Trophoblast cell (in vitro differentiated cells and primary cell): ENCODE results near the gene EID1.
A peak's percentile ranks its signal among the peaks of the same experiment; 100 is the strongest.

Experiments
- DNase-seq, 2 donors: peaks; one replicate each; pipeline ENCODE4 v3.0.0-alpha.2; 2016
- H2AFZ ChIP-seq: 2 replicates; pipeline ENCODE4 v1.6.1; 2013; ENCODE audit warnings: low read length, moderate library complexity, mild to moderate bottlenecking; ENCODE audit not compliant: insufficient read depth, poor library complexity
- H2AK5ac ChIP-seq: 2 replicates; pipeline ENCODE4 v1.6.1; 2013; ENCODE audit warnings: mild to moderate bottlenecking, low read length
- H2BK120ac ChIP-seq: 2 replicates; pipeline ENCODE4 v1.6.1; 2013; ENCODE audit warnings: low read length, mild to moderate bottlenecking, moderate library complexity; ENCODE audit not compliant: insufficient read depth, poor library complexity
- H2BK12ac ChIP-seq: 2 replicates; pipeline ENCODE4 v1.6.1; 2013; ENCODE audit warnings: mild to moderate bottlenecking, low read length, moderate library complexity
- H2BK5ac ChIP-seq: 2 replicates; pipeline ENCODE4 v1.6.1; 2013; ENCODE audit warnings: low read length, low read depth, moderate library complexity, mild to moderate bottlenecking; ENCODE audit not compliant: poor library complexity
- H3K14ac ChIP-seq: 2 replicates; pipeline ENCODE4 v1.6.1; 2013; ENCODE audit warnings: mild to moderate bottlenecking, low read length
- H3K18ac ChIP-seq: 2 replicates; pipeline ENCODE4 v1.6.1; 2013; ENCODE audit warnings: mild to moderate bottlenecking, low read length
- H3K23ac ChIP-seq: 2 replicates; pipeline ENCODE4 v1.6.1; 2013; ENCODE audit warnings: low read length
- H3K27ac ChIP-seq: 2 replicates; pipeline ENCODE4 v1.5.1; 2013; ENCODE audit warnings: low read depth, mild to moderate bottlenecking, inconsistent platforms, low read length, moderate library complexity
- H3K27me3 ChIP-seq: 2 replicates; pipeline ENCODE4 v1.6.1; 2013; ENCODE audit warnings: inconsistent platforms, mild to moderate bottlenecking, low read length, moderate library complexity; ENCODE audit not compliant: insufficient read depth
- H3K36me3 ChIP-seq, 2 experiments: 1 replicate in 1 of 2; 2 replicates in 1 of 2; pipeline ENCODE4 v1.6.1; 2013; ENCODE audit warnings: low read length in 2 of 2, mild to moderate bottlenecking in 2 of 2, moderate library complexity in 1 of 2; ENCODE audit not compliant: insufficient read depth in 2 of 2, control insufficient read depth in 1 of 2
- H3K4ac ChIP-seq: 2 replicates; pipeline ENCODE4 v1.6.1; 2013; ENCODE audit warnings: low read depth, mild to moderate bottlenecking, low read length, moderate library complexity
- H3K4me1 ChIP-seq, 2 experiments: 1 replicate in 1 of 2; 2 replicates in 1 of 2; pipeline ENCODE4 v1.6.1; 2013; ENCODE audit warnings: low read length in 2 of 2, mild to moderate bottlenecking in 2 of 2, moderate library complexity in 1 of 2; ENCODE audit not compliant: insufficient read depth in 2 of 2, control insufficient read depth in 1 of 2
- H3K4me2 ChIP-seq: 2 replicates; pipeline ENCODE4 v1.6.1; 2013; ENCODE audit warnings: inconsistent platforms, mild to moderate bottlenecking, low read length, moderate library complexity
- H3K4me3 ChIP-seq: 2 replicates; pipeline ENCODE4 v1.5.1; 2013; ENCODE audit warnings: mild to moderate bottlenecking, low read depth, low read length, inconsistent platforms
- H3K79me1 ChIP-seq: one replicate; pipeline ENCODE4 v1.6.1; 2013; ENCODE audit warnings: low read length
- H3K79me2 ChIP-seq: 2 replicates; pipeline ENCODE4 v1.6.1; 2013; ENCODE audit warnings: low read length, mild to moderate bottlenecking; ENCODE audit not compliant: control insufficient read depth, insufficient read depth, poor library complexity
- H3K9ac ChIP-seq: 2 replicates; pipeline ENCODE4 v1.6.1; 2013; ENCODE audit warnings: mild to moderate bottlenecking, low read length
- H3K9me3 ChIP-seq: 2 replicates; pipeline ENCODE4 v1.6.1; 2013; ENCODE audit warnings: low read depth, mild to moderate bottlenecking, control low read depth, inconsistent platforms, low read length; ENCODE audit not compliant: insufficient read depth
- H4K12ac ChIP-seq: 2 replicates; pipeline ENCODE4 v1.6.1; 2013; ENCODE audit warnings: low read depth, mild to moderate bottlenecking, low read length, moderate library complexity
- H4K8ac ChIP-seq: 2 replicates; pipeline ENCODE4 v1.6.1; 2013; ENCODE audit warnings: low read depth, mild to moderate bottlenecking, low read length, moderate library complexity
- H4K91ac ChIP-seq: one replicate; pipeline ENCODE4 v1.6.1; 2013; ENCODE audit warnings: low read depth, mild to moderate bottlenecking, low read length, moderate library complexity
- WGBS: extraction: QIAGEN DNeasy Blood & Tissue Kit; methylation state at CpG from one replicate; pipeline ENCODE4 v1.1.7; 2013; ENCODE audit warnings: missing lambda C conversion rate; ENCODE audit not compliant: insufficient read length, insufficient coverage; ENCODE audit errors: extremely low coverage; 5-methylcytosine and 5-hydroxymethylcytosine counted together

Gene EID1

GRCh38 chr15:48914717-48915116, 36.8 kb downstream of the EID1 start:
- no peak overlapping the region for H4K8ac ChIP-seq
- no peak overlapping the region for H3K18ac ChIP-seq
- no peak overlapping the region for H3K4me3 ChIP-seq
- H3K27ac ChIP-seq: no peak overlapping the region
- H3K4me1 ChIP-seq: no peaks in the 10 kb centered on the region
- H3K27me3 ChIP-seq: no peaks in the 10 kb centered on the region
- no peaks in the 10 kb centered on the region for H3K36me3 ChIP-seq
- whole genome bisulfite sequencing: no CpG with 5 or more reads among the region's 3 CpGs
- H3K9me3 ChIP-seq: no peaks in the 10 kb centered on the region
- no peak overlapping the region for H4K91ac ChIP-seq
- no peak overlapping the region for H2AFZ ChIP-seq
- H3K14ac ChIP-seq: no peak overlapping the region
- no peak overlapping the region for H3K23ac ChIP-seq
- no peak overlapping the region for H4K12ac ChIP-seq
- H2BK120ac ChIP-seq: no peak overlapping the region
- no peak overlapping the region for H2AK5ac ChIP-seq
- H2BK12ac ChIP-seq: no peak overlapping the region
- H2BK5ac ChIP-seq: no peak overlapping the region
- no peak overlapping the region for H3K9ac ChIP-seq
- DNase-seq: no peak
- peaks cover 1% of the 10 kb centered on the region for H3K79me1 ChIP-seq
- H3K79me2 ChIP-seq: no peaks in the 10 kb centered on the region
- no peak overlapping the region for H3K4me2 ChIP-seq
- no peak overlapping the region for H3K4ac ChIP-seq

DNA sequence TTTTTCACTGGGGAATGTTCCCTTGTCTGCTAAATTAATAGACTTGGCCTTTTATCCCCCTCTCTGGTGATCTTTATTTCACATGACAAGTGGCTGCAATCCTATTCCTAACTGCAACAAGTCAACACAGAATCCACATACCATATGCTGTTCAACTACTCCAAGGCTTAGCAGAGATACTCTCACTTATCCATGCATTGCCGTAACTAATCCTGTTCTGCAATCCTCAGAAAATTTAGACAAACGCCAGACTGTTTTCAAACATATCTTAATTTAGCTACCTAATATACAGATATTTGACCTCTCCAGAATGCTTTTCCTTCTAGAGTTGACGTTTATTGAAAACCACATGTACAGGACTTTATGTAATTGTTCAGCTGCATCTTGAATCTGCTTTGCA, 37.9 kb downstream of the EID1 start:
- H2AFZ ChIP-seq: no peak overlapping the region
- no CpG with 5 or more reads among the region's 3 CpGs for WGBS
- DNase-seq: no peak
- no peaks in the 10 kb centered on the region for H3K27me3 ChIP-seq
- H3K4me3 ChIP-seq: no peak overlapping the region
- no peak overlapping the region for H3K4ac ChIP-seq
- no peak overlapping the region for H3K4me2 ChIP-seq
- H3K14ac ChIP-seq: no peak overlapping the region
- peaks cover 1% of the 10 kb centered on the region for H3K79me1 ChIP-seq
- H2BK5ac ChIP-seq: no peak overlapping the region
- no peaks in the 10 kb centered on the region for H3K9me3 ChIP-seq
- H4K12ac ChIP-seq: no peak overlapping the region
- H3K36me3 ChIP-seq: no peaks in the 10 kb centered on the region
- no peak overlapping the region for H3K27ac ChIP-seq
- no peak overlapping the region for H3K9ac ChIP-seq
- no peak overlapping the region for H4K91ac ChIP-seq
- H3K4me1 ChIP-seq: no peaks in the 10 kb centered on the region
- no peak overlapping the region for H3K18ac ChIP-seq
- no peak overlapping the region for H2BK12ac ChIP-seq
- H3K23ac ChIP-seq: no peak overlapping the region
- H2AK5ac ChIP-seq: no peak overlapping the region
- no peak overlapping the region for H4K8ac ChIP-seq
- H3K79me2 ChIP-seq: no peaks in the 10 kb centered on the region
- no peak overlapping the region for H2BK120ac ChIP-seq

DNA sequence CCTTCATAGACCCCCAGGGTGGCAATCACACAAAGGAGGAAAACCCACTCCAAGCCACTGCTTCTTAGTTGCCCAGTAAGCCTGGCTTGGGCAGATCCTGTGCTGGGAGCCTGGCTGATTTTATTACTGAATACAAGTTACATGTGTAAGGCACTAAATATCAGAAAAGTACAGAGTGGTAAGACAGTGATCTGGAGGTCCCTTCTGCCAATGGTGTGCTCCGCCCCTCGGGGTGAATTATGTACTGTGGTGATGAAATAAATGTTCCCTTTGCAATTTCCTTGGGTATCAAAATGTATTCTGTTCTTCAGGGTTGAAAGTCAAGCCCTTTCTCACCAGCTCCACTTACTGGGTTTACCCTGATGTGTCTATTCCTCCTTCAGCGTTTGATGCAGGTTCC, 38.8 kb downstream of the EID1 start:
- Histone ChIP-seq H2AFZ (no peak overlapping the region), H3K9me3 (no peaks in the 10 kb centered on the region), H3K9ac (no peak overlapping the region), H4K91ac (no peak overlapping the region), H3K14ac (no peak overlapping the region), H3K4me2 (no peak overlapping the region), H3K4ac (no peak overlapping the region), H3K23ac (no peak overlapping the region), H3K18ac (no peak overlapping the region), H3K4me1 (no peaks in the 10 kb centered on the region), H4K12ac (no peak overlapping the region), H3K4me3 (no peak overlapping the region), H2BK12ac (no peak overlapping the region), H3K27ac (no peak overlapping the region), H2AK5ac (no peak overlapping the region), H3K27me3 (no peaks in the 10 kb centered on the region), H2BK120ac (no peak overlapping the region), H3K79me2 (no peaks in the 10 kb centered on the region), H3K79me1 (peaks cover 1% of the 10 kb centered on the region), H4K8ac (no peak overlapping the region), H3K36me3 (no peaks in the 10 kb centered on the region), H2BK5ac (no peak overlapping the region)
- WGBS: no CpG with 5 or more reads among the region's 3 CpGs
- no peak for DNase-seq

GRCh38 chr15:48922046-48922445, 44.1 kb downstream of the EID1 start:
- Histone ChIP-seq H3K27me3 (no peaks in the 10 kb centered on the region), H3K23ac (no peak overlapping the region)
- WGBS: no CpG with 5 or more reads among the region's 2 CpGs

More at GRCh38 chr15:48922046-48922445, 44.1 kb downstream of the EID1 start:
- no peak overlapping the region for H4K12ac ChIP-seq
- H2AK5ac ChIP-seq: no peak overlapping the region
- no peaks in the 10 kb centered on the region for H3K36me3 ChIP-seq
- no peak overlapping the region for H3K14ac ChIP-seq
- peaks cover 0 to 3% of the 10 kb centered on the region in 2 experiments for H3K4me1 ChIP-seq
- H3K9ac ChIP-seq: no peak overlapping the region
- no peak overlapping the region for H2AFZ ChIP-seq
- H3K4ac ChIP-seq: no peak overlapping the region
- DNase-seq: peak in 1 of 2 donors; percentile 69
- H3K18ac ChIP-seq: no peak overlapping the region
- no peaks in the 10 kb centered on the region for H3K79me2 ChIP-seq
- no peak overlapping the region for H3K4me2 ChIP-seq
- H4K8ac ChIP-seq: no peak overlapping the region
- H3K4me3 ChIP-seq: no peak overlapping the region
- H3K79me1 ChIP-seq: no peaks in the 10 kb centered on the region
- H2BK120ac ChIP-seq: no peak overlapping the region
- H4K91ac ChIP-seq: no peak overlapping the region
- no peak overlapping the region for H3K27ac ChIP-seq
- H2BK5ac ChIP-seq: no peak overlapping the region
- H2BK12ac ChIP-seq: no peak overlapping the region
- no peaks in the 10 kb centered on the region for H3K9me3 ChIP-seq
